Fibroblast of the aortic adventitia (primary cell): ENCODE measurements around the gene CNFN. TPM values are rescaled to one million over a fixed set of nuclear protein-coding genes. Genes with fewer than 3 reads are reported as not detected.

Experiments used
- DNase-seq: peaks from one replicate; pipeline ENCODE4 v3.0.0-alpha.2; 2010; ENCODE audit warnings: low read depth
- H3K4me3 ChIP-seq: 2 replicates; pipeline ENCODE4 v1.5.1; 2011; ENCODE audit warnings: low read depth, mild to moderate bottlenecking, control low read depth, low read length, moderate library complexity
- CTCF ChIP-seq: IDR thresholded peaks from 2 replicates; pipeline ENCODE4 v1.5.1; 2011; ENCODE audit warnings: mild to moderate bottlenecking, low read length, control low read depth, inconsistent platforms; ENCODE audit not compliant: insufficient read depth
- total RNA-seq: library from RNA; depleted of rRNA; stranded (reverse); fragments of >200 nt; gene quantifications from 2 replicates; pipeline ENCODE4 v1.2.3, GENCODE V29; 2012; ENCODE audit warnings: low replicate concordance

CNFN gene
- total RNA-seq, 1 donor, result not detected

- TF ChIP-seq CTCF, result no peak
- no peak for DNase-seq
- H3K4me3 ChIP-seq, result no peak overlapping the region
These were observed 13.5 kb upstream of the CNFN start for GRCh38 chr19:42403586-42403985.

GRCh38 chr19:42402376-42403116 is 12.4 kb upstream of the CNFN start:
- no peak for TF ChIP-seq CTCF
- H3K4me3 ChIP-seq, result no peak overlapping the region
- DNase-seq, result no peak

- peak; percentile 85 for TF ChIP-seq CTCF
- peak; percentile 83 for DNase-seq
- peak overlapping the region; percentile 66 for H3K4me3 ChIP-seq
These were observed 11.5 kb upstream of the CNFN start for GRCh38 chr19:42401365-42402303.

GRCh38 chr19:42400404-42400803 is 10.3 kb upstream of the CNFN start:
- DNase-seq, result no peak
- no peak for TF ChIP-seq CTCF
- no peak overlapping the region for H3K4me3 ChIP-seq

- H3K4me3 ChIP-seq, result peak overlapping the region; percentile 72
- no peak for DNase-seq
- no peak for TF ChIP-seq CTCF
These were observed 7.4 kb upstream of the CNFN start for GRCh38 chr19:42397263-42398166.
